GM10266 (cell line): ENCODE data around the gene CCDC9B.

Experiments used
- DNase-seq: peaks from one replicate; pipeline ENCODE4 v3.0.0; 2012; ENCODE audit errors: extremely low spot score
- CTCF ChIP-seq: IDR thresholded peaks from 2 replicates; pipeline ENCODE4 v1.5.1; 2012; ENCODE audit warnings: mild to moderate bottlenecking, low read depth; ENCODE audit not compliant: control insufficient read depth, insufficient read depth; ENCODE audit errors: missing control alignments

CCDC9B gene

GRCh38 chr15:40369474-40369869 is 28.7 kb upstream of the CCDC9B start:
- DNase-seq: no peak
- no peak for TF ChIP-seq CTCF

GRCh38 chr15:40368719-40369473 is 28.2 kb upstream of the CCDC9B start:
- no peak for TF ChIP-seq CTCF
- no peak for DNase-seq

GRCh38 chr15:40367686-40368611 is 27.2 kb upstream of the CCDC9B start:
- DNase-seq: peak; percentile 94
- TF ChIP-seq CTCF: peak; percentile 87

- no peak for TF ChIP-seq CTCF
- no peak for DNase-seq
Measured at GRCh38 chr15:40367371-40367685, 26.6 kb upstream of the CCDC9B start.

GRCh38 chr15:40366457-40367370 is 26.0 kb upstream of the CCDC9B start:
- no peak for DNase-seq
- no peak for TF ChIP-seq CTCF

- TF ChIP-seq CTCF: no peak
- no peak for DNase-seq
Measured at GRCh38 chr15:40365624-40366456, 25.1 kb upstream of the CCDC9B start.
